ES-I3 (cell line): ENCODE data around the gene CPVL.

ENCODE experiments used
- H3K36me3 ChIP-seq: 2 replicates; pipeline ENCODE4 v1.6.1; 2013; ENCODE audit warnings: mild to moderate bottlenecking, low read length, control low read depth, moderate library complexity; ENCODE audit not compliant: insufficient read depth
- H3K4me1 ChIP-seq: 2 replicates; pipeline ENCODE4 v1.6.1; 2013; ENCODE audit warnings: mild to moderate bottlenecking, control low read depth, low read length; ENCODE audit not compliant: insufficient read depth
- H3K9ac ChIP-seq: 2 replicates; pipeline ENCODE4 v1.6.1; 2013; ENCODE audit warnings: low read depth, mild to moderate bottlenecking, low read length, moderate library complexity
- H3K9me3 ChIP-seq: 2 replicates; pipeline ENCODE4 v1.6.1; 2013; ENCODE audit warnings: mild to moderate bottlenecking, low read length, moderate library complexity; ENCODE audit not compliant: control insufficient read depth, insufficient read depth

Gene CPVL

GRCh38 chr7:29170781-29171180 lies 24.4 kb upstream of the CPVL start:
- Histone ChIP-seq H3K4me1 (no peaks in the 10 kb centered on the region), H3K9ac (no peak overlapping the region), H3K9me3 (peaks cover 8% of the 10 kb centered on the region; the same call in 1 of the 2 replicates), H3K36me3 (no peaks in the 10 kb centered on the region)

- no peaks in the 10 kb centered on the region for H3K4me1 ChIP-seq
- H3K36me3 ChIP-seq = no peaks in the 10 kb centered on the region
- H3K9ac ChIP-seq = no peak overlapping the region
- peaks cover 3% of the 10 kb centered on the region; the same call in 1 of the 2 replicates for H3K9me3 ChIP-seq
Measured at GRCh38 chr7:29167721-29168120, 21.4 kb upstream of the CPVL start.

- Histone ChIP-seq H3K36me3 (no peaks in the 10 kb centered on the region), H3K4me1 (no peaks in the 10 kb centered on the region), H3K9me3 (peaks cover 3% of the 10 kb centered on the region; the same call in 1 of the 2 replicates), H3K9ac (no peak overlapping the region)
Measured at GRCh38 chr7:29163854-29164253, 17.5 kb upstream of the CPVL start.

GRCh38 chr7:29162577-29162976 lies 16.2 kb upstream of the CPVL start:
- H3K9ac ChIP-seq = no peak overlapping the region
- peaks cover 3% of the 10 kb centered on the region; the same call in 1 of the 2 replicates for H3K9me3 ChIP-seq
- H3K4me1 ChIP-seq = no peaks in the 10 kb centered on the region
- no peaks in the 10 kb centered on the region for H3K36me3 ChIP-seq

GRCh38 chr7:29161231-29161630 lies 14.9 kb upstream of the CPVL start:
- H3K9me3 ChIP-seq = peaks cover 2% of the 10 kb centered on the region; the same call in 1 of the 2 replicates
- H3K4me1 ChIP-seq = peaks cover 7% of the 10 kb centered on the region
- no peaks in the 10 kb centered on the region for H3K36me3 ChIP-seq
- H3K9ac ChIP-seq = no peak overlapping the region

GRCh38 chr7:29160080-29160479 lies 13.7 kb upstream of the CPVL start:
- peaks cover 2% of the 10 kb centered on the region; the same call in 1 of the 2 replicates for H3K9me3 ChIP-seq
- H3K4me1 ChIP-seq = peaks cover 7% of the 10 kb centered on the region
- no peaks in the 10 kb centered on the region for H3K36me3 ChIP-seq
- no peak overlapping the region for H3K9ac ChIP-seq

GRCh38 chr7:29158795-29159423 lies 12.6 kb upstream of the CPVL start:
- Histone ChIP-seq H3K9me3 (peaks cover 2% of the 10 kb centered on the region; the same call in 1 of the 2 replicates), H3K36me3 (no peaks in the 10 kb centered on the region), H3K4me1 (peaks cover 7% of the 10 kb centered on the region), H3K9ac (no peak overlapping the region)

GRCh38 chr7:29156907-29157452 lies 10.6 kb upstream of the CPVL start:
- Histone ChIP-seq H3K9ac (no peak overlapping the region), H3K9me3 (peaks cover 2% of the 10 kb centered on the region; the same call in 1 of the 2 replicates), H3K36me3 (no peaks in the 10 kb centered on the region; the same call in 1 of the 2 replicates), H3K4me1 (peaks cover 7% of the 10 kb centered on the region)

GRCh38 chr7:29154076-29154475 lies 7.7 kb upstream of the CPVL start:
- Histone ChIP-seq H3K9me3 (peaks cover 2% of the 10 kb centered on the region; the same call in 1 of the 2 replicates), H3K4me1 (peaks cover 7% of the 10 kb centered on the region), H3K9ac (no peak overlapping the region), H3K36me3 (no peaks in the 10 kb centered on the region; the same call in 1 of the 2 replicates)

GRCh38 chr7:29150856-29151255 lies 4.5 kb upstream of the CPVL start:
- H3K9me3 ChIP-seq = peaks cover 2% of the 10 kb centered on the region; the same call in 1 of the 2 replicates
- no peaks in the 10 kb centered on the region; the same call in 1 of the 2 replicates for H3K36me3 ChIP-seq
- no peaks in the 10 kb centered on the region for H3K4me1 ChIP-seq
- no peak overlapping the region for H3K9ac ChIP-seq

GRCh38 chr7:29149036-29149435 lies 2.7 kb upstream of the CPVL start:
- Histone ChIP-seq H3K4me1 (no peaks in the 10 kb centered on the region), H3K36me3 (no peaks in the 10 kb centered on the region; the same call in 1 of the 2 replicates), H3K9me3 (no peaks in the 10 kb centered on the region), H3K9ac (no peak overlapping the region)

- no peaks in the 10 kb centered on the region for H3K4me1 ChIP-seq
- no peaks in the 10 kb centered on the region for H3K36me3 ChIP-seq
- H3K9me3 ChIP-seq = no peaks in the 10 kb centered on the region
- no peak overlapping the region for H3K9ac ChIP-seq
Measured at GRCh38 chr7:29147821-29148220, 1.5 kb upstream of the CPVL start.

GRCh38 chr7:29146888-29147609 lies 712 bp upstream of the CPVL start:
- no peaks in the 10 kb centered on the region for H3K4me1 ChIP-seq
- no peaks in the 10 kb centered on the region for H3K36me3 ChIP-seq
- H3K9ac ChIP-seq = peak overlapping the region; percentile 73
- H3K9me3 ChIP-seq = no peaks in the 10 kb centered on the region

- Histone ChIP-seq H3K4me1 (peaks cover 3% of the 10 kb centered on the region; the same call in 1 of the 2 replicates), H3K9ac (peak overlapping the region; percentile 73), H3K9me3 (no peaks in the 10 kb centered on the region), H3K36me3 (no peaks in the 10 kb centered on the region)
Measured at GRCh38 chr7:29145553-29146056, 732 bp downstream of the CPVL start.
